ENCODE measurements around the gene FILIP1L.

Gene FILIP1L

GRCh38 chr3:100114413-100115030, at the start of gene FILIP1L:
FILIP1L (minus strand) TSS chr3:100114501.
- TF ChIP-seq ZFX (IDR thresholded peaks at IDR 0.05) (no peak), CTCF (conservative IDR thresholded peaks at IDR 0.05) (no peak)
- H3K27ac ChIP-seq: no peak within 1 kb of the TSS

GRCh38 chr3:100163787-100164186, 49.5 kb upstream of the FILIP1L start:
- no peak overlapping the region for H3K27ac ChIP-seq

GRCh38 chr3:100160521-100160920, 46.2 kb upstream of the FILIP1L start:
- TF ChIP-seq CTCF (conservative IDR thresholded peaks at IDR 0.05) (no peak), ZFX (IDR thresholded peaks at IDR 0.05) (no peak)

More at GRCh38 chr3:100163787-100164186, 49.5 kb upstream of the FILIP1L start:
- TF ChIP-seq CTCF (conservative IDR thresholded peaks at IDR 0.05) (no peak), ZFX (IDR thresholded peaks at IDR 0.05) (no peak)

GRCh38 chr3:100159331-100160153, 45.2 kb upstream of the FILIP1L start:
- H3K27ac ChIP-seq: no peak overlapping the region
- TF ChIP-seq ZFX (IDR thresholded peaks at IDR 0.05) (no peak), CTCF (conservative IDR thresholded peaks at IDR 0.05) (no peak)

More at GRCh38 chr3:100160521-100160920, 46.2 kb upstream of the FILIP1L start:
- H3K27ac ChIP-seq: no peak overlapping the region

GRCh38 chr3:100158918-100159330, 44.6 kb upstream of the FILIP1L start:
- H3K27ac ChIP-seq: no peak overlapping the region
- TF ChIP-seq CTCF (conservative IDR thresholded peaks at IDR 0.05) (no peak), ZFX (IDR thresholded peaks at IDR 0.05) (no peak)

GRCh38 chr3:100157685-100158084, 43.4 kb upstream of the FILIP1L start:
- H3K27ac ChIP-seq: no peak overlapping the region
- TF ChIP-seq ZFX (IDR thresholded peaks at IDR 0.05): no peak
- TF ChIP-seq CTCF (conservative IDR thresholded peaks at IDR 0.05): no peak

- TF ChIP-seq ZFX (IDR thresholded peaks at IDR 0.05) (no peak), CTCF (conservative IDR thresholded peaks at IDR 0.05) (no peak)
- H3K27ac ChIP-seq: no peak overlapping the region
Measured at GRCh38 chr3:100155590-100155989, 41.3 kb upstream of the FILIP1L start.
